Thoracic aorta (tissue), 2 donors: ENCODE data around the gene GALM. TPM values are rescaled to one million over a fixed set of nuclear protein-coding genes. Genes with fewer than 3 reads are reported as not detected.

Experiments
- ATAC-seq: fragments of 150-250 bp; one replicate; pipeline ENCODE4 v1.8.0; 2017; ENCODE audit warnings: low read depth; ENCODE audit not compliant: insufficient number of reproducible peaks, low FRiP score
- DNase-seq: peaks from one replicate; pipeline ENCODE4 v3.0.0-alpha.2; 2020; ENCODE audit warnings: low spot score
- H3K27ac ChIP-seq, 2 donors: fragments of 200-600 bp; sonication (generic); 1 replicate in 1 of 2; 2 replicates in 1 of 2; pipeline ENCODE4 v1.5.1; 2016; ENCODE audit warnings: mild to moderate bottlenecking in 2 of 2, moderate library complexity in 2 of 2
- H3K27me3 ChIP-seq: fragments of 200-600 bp; sonication (generic); replicated peaks from 2 replicates; pipeline ENCODE4 v1.6.0; 2016; ENCODE audit warnings: mild to moderate bottlenecking; ENCODE audit not compliant: insufficient read depth
- H3K36me3 ChIP-seq: fragments of 200-600 bp; sonication (generic); one replicate; pipeline ENCODE4 v1.5.1; 2016
- H3K4me1 ChIP-seq, 2 donors: fragments of 200-600 bp; sonication (generic); 1 replicate in 1 of 2; 2 replicates in 1 of 2; pipeline versions ENCODE4 v1.5.1 to v1.6.0; 2016; ENCODE audit warnings: low read depth in 2 of 2, mild to moderate bottlenecking in 1 of 2; ENCODE audit not compliant: control insufficient read depth in 1 of 2
- H3K4me3 ChIP-seq: fragments of 200-600 bp; sonication (generic); 2 replicates; pipeline ENCODE4 v1.5.1; 2016; ENCODE audit warnings: mild to moderate bottlenecking
- H3K9me3 ChIP-seq: fragments of 200-600 bp; sonication (generic); 2 replicates; pipeline ENCODE4 v1.5.1; 2016
- CTCF ChIP-seq: fragments of 200-600 bp; sonication (generic); IDR thresholded peaks from one replicate; pipeline ENCODE4 v1.5.1; 2019; ENCODE audit warnings: antibody characterized with exemption
- total RNA-seq, 2 donors: library from RNA; depleted of rRNA; stranded (reverse); fragments of >200 nt; gene quantifications; one replicate each; pipeline versions ENCODE4 v1.1.0 to v1.2.3, GENCODE V29; 2016

GALM gene
- total RNA-seq, 2 donors from 2014 or later: 19.5 to 25.1 TPM

DNA sequence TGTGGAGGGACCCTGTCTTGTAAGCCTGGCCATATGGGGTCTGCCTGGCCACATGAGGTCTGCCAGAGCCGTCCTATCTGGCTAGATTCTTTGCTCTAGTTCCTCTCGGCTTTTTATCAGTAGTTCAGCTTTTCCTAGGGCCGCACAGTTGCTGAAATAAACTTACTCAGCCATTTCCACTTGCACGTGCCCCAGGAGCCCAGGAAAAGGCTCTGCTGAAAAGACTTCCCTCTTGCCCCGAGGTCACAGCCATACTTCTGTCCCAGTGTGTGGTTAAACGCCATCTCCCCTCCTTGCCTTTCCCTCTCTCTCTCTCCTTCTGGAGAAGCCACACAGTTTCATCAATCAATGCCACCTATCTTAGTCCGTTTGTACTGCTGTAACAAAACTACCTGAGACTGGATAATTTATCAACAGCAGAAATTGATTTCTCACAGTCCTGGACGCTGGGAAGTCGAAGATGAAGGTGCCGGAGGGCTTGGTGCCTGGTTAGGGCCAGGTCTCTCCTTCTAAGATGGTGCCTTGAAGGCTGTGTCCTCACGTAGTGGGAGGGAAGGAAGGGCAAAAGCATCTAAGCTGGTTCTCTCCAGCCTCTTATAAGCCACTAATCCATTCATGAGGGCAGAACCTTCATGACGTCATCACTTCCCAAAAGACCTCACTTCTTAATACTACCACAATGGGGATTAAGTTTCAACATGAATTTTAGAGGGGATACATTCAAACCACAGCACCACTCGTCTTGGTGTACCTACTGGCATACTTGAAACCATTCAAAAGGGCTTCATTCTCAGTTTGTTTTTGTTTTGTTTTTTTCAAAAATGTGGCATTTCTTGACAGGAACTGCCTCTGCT, 11.2 kb upstream of the GALM start:
- Histone ChIP-seq H3K27me3 (no peaks in the 10 kb centered on the region), H3K4me3 (no peak overlapping the region), H3K36me3 (no peaks in the 10 kb centered on the region), H3K4me1 (peaks cover 4 to 23% of the 10 kb centered on the region in 2 donors), H3K9me3 (no peaks in the 10 kb centered on the region), H3K27ac (no peak overlapping the region)
- ATAC-seq (no peak), DNase-seq (no peak)
- no peak for TF ChIP-seq CTCF

DNA sequence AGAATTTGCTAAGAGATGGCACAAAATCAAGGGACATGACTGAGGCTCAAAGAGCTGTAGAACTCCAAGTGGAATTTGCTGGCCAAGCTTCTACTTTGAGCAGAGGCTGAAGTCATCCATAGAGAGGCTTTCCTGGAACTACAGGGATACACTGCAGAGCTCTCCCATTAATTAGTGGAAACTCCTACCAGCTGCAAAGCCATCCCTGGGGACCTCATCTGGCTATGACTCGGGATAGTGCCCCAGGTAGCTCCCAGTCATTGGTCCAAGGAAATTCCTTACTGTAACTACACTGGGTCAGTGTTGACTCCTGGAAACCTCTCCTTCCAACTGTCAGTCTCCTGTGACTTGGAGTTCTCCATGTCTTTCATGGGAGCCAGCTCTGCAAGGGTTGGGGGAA, 10.5 kb upstream of the GALM start:
- no peak for DNase-seq

DNA sequence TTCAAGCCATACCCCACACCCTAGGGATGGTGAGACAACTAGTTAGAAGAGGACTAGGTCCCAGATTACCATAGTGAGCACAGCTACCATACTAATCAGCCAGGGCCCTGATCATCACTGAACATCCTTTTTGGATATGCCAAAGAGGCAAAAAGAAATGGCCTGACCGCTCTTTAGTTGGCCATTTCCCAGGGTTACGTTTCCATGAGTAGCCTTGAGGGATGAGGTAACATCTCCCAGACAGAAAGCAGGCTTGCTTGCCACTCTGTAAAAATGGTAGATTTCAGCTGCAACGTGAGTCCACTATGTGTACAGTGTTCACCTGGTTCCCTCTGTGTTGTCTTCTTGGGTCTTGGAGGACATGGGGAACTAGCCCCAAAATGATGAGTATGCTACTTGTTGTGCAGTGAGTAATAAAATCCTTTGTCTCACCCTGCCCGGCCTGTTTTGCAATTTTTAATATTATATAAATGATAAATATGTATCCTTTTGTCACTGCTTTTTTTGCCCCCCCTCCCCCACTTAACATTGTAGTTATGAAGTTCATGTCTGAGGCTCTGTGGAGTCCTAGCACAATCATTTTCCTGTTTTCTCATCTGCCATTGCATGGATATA, 8.9 kb upstream of the GALM start:
- Histone ChIP-seq H3K27me3 (no peaks in the 10 kb centered on the region), H3K4me1 (peaks cover 9 to 15% of the 10 kb centered on the region in 2 donors), H3K4me3 (no peak overlapping the region), H3K36me3 (no peaks in the 10 kb centered on the region), H3K27ac (no peak overlapping the region), H3K9me3 (no peaks in the 10 kb centered on the region)
- no peak for TF ChIP-seq CTCF
- ATAC-seq: no peak
- no peak for DNase-seq

More for the DNA sequence above, 10.5 kb upstream of the GALM start:
- TF ChIP-seq CTCF: no peak
- no peak overlapping the region for H3K4me3 ChIP-seq
- no peaks in the 10 kb centered on the region for H3K9me3 ChIP-seq
- H3K27me3 ChIP-seq: no peaks in the 10 kb centered on the region
- no peaks in the 10 kb centered on the region for H3K36me3 ChIP-seq
- ATAC-seq: no peak
- peaks cover 4 to 18% of the 10 kb centered on the region in 2 donors for H3K4me1 ChIP-seq
- no peak overlapping the region for H3K27ac ChIP-seq

- ATAC-seq (no peak), DNase-seq (no peak)
- Histone ChIP-seq H3K27ac (no peak overlapping the region), H3K4me1 (peaks cover 6 to 11% of the 10 kb centered on the region in 2 donors), H3K4me3 (no peak overlapping the region), H3K9me3 (no peaks in the 10 kb centered on the region), H3K27me3 (no peaks in the 10 kb centered on the region), H3K36me3 (no peaks in the 10 kb centered on the region)
- TF ChIP-seq CTCF: no peak
Observed at GRCh38 chr2:38658613-38659012, 7.3 kb upstream of the GALM start.

GRCh38 chr2:38659115-38659514, 6.8 kb upstream of the GALM start:
- Histone ChIP-seq H3K36me3 (no peaks in the 10 kb centered on the region), H3K27me3 (no peaks in the 10 kb centered on the region), H3K4me3 (no peak overlapping the region), H3K9me3 (no peaks in the 10 kb centered on the region), H3K27ac (no peak overlapping the region), H3K4me1 (peaks cover 6 to 13% of the 10 kb centered on the region in 2 donors)
- DNase-seq (no peak), ATAC-seq (no peak)
- TF ChIP-seq CTCF: no peak
